Urothelium cell line (cell line): ENCODE measurements around the gene CDYL2.
"Not testable (repeated sequence)": the region's sequence is repeated elsewhere in the genome, so short reads cannot be mapped to it uniquely, and the experiment has no call there.

Experiments
- DNase-seq: peaks from one replicate; pipeline ENCODE4 v3.0.0; 2011; ENCODE audit warnings: low spot score, mixed read lengths
- FAIRE-seq: peaks from 2 replicates; lab custom pipeline; 2011; peaks lifted over from hg19 to GRCh38; lab: Jason Lieb, UNC

Gene CDYL2

GRCh38 chr16:80752541-80752940 lies 51.9 kb downstream of the CDYL2 start:
- DNase-seq (no peak), FAIRE-seq (no peak)

- DNase-seq, result no peak
- no peak for FAIRE-seq
Observed at GRCh38 chr16:80751167-80751566, 53.2 kb downstream of the CDYL2 start.

- FAIRE-seq (no peak), DNase-seq (no peak)
Observed at GRCh38 chr16:80746231-80746630, 58.2 kb downstream of the CDYL2 start.

GRCh38 chr16:80744856-80745255 lies 59.5 kb downstream of the CDYL2 start:
- no peak for FAIRE-seq
- DNase-seq, result no peak

GRCh38 chr16:80743772-80744171 lies 60.6 kb downstream of the CDYL2 start:
- no peak for FAIRE-seq
- no peak for DNase-seq

GRCh38 chr16:80743273-80743672 lies 61.1 kb downstream of the CDYL2 start:
- DNase-seq (no peak), FAIRE-seq (no peak)

DNA sequence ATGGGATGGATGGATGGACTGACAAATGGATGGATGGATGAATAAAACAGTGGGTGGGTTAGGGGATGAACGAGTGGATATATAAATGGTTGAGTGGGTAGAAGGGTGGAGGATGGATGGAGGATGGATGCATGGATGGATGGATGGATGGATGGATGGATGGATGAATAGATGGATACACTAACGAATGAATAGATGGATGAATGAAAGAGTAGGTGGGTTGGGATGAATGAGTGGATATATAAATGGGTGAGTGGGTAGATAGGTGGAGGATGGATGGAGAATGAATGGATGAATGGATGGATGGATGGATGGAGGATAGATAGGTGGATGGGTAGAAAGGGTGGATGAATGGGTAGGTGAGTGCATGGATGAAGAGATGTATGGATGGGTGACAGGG lies 62.1 kb downstream of the CDYL2 start:
- no peak for DNase-seq
- no peak for FAIRE-seq

GRCh38 chr16:80741724-80742123 lies 62.7 kb downstream of the CDYL2 start:
- no peak for FAIRE-seq

DNA sequence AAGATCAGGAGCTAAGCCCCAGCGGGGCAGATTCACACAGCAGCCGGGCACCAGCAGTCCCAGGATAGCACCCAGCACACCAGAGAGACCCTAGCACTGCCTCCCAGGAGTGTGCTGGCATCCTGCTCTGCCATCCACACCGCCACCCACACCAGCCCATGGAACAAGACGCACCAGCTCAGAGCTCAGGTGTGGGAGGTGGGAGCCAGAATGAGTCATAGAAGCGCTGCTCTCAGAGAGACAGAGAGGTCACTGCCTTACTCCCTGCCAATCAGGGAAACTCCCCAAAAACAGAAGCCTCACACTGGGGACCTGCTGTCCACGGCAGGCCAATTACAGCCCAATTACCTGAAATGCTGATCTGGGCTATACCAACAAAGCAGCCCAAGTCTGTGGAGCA lies 64.9 kb downstream of the CDYL2 start:
- FAIRE-seq, result peak; percentile 85
- DNase-seq, result peak; percentile 43

More at GRCh38 chr16:80741724-80742123, 62.7 kb downstream of the CDYL2 start:
- DNase-seq, result no peak

GRCh38 chr16:80738521-80738920 lies 65.9 kb downstream of the CDYL2 start:
- DNase-seq (no peak), FAIRE-seq (no peak)

- FAIRE-seq, result no peak
- DNase-seq, result no peak
Observed at GRCh38 chr16:80735846-80736245, 68.6 kb downstream of the CDYL2 start.

GRCh38 chr16:80733407-80733806 lies 71.0 kb downstream of the CDYL2 start:
- DNase-seq, result no peak
- no peak for FAIRE-seq

GRCh38 chr16:80731915-80732314 lies 72.5 kb downstream of the CDYL2 start:
- DNase-seq (no peak), FAIRE-seq (no peak)

- FAIRE-seq, DNase-seq: not testable (repeated sequence)
Observed at GRCh38 chr16:80727066-80727763, 77.2 kb downstream of the CDYL2 start.

DNA sequence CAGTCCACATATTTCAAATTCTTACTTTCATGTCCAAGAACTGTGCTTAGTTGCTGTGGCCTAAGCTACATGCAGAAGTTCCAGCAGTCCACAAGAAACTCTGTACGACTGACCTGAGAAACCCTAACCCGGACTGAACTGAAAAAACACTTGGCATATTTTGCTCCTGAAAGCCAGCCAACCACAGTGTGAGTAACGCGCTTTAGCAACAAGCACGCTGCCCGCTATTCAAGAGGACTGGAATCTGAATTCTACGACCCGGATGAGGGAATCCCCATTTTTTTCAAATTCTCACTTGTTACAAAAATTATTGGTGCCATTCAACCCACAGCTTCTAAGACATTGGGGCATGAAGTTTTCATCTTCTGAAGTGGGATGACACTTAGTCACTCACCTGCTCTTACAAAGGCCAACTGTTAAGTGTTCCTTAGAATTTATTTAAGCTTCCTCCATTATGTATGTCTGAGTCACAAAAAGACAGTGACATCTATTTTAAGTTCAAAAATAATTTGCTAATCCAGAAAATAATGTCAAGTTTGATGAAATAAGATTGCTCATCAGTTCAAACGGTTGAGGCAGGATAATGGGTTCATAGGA lies 78.7 kb downstream of the CDYL2 start:
- DNase-seq (no peak), FAIRE-seq (no peak)

DNA sequence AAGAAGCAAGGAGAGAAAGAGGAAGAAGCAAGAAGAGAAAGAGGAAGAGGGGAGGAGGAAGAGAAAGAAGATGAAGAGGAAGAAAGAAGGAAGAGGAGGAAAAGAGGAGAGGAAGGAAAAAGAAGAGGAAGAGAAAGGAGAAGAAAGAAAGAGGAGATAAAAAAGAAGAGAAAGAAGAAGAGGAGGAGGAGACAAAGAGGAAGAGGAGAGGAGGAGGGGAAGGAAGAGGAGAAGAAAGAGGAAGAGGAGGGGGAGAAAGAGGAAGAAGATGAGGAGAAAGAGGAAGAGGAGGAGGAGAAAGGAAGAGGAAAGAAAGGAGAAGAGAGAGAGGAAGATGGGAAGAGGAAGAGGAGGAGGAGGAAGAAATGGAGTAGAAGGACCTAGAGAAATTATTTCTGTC lies 80.4 kb downstream of the CDYL2 start:
- FAIRE-seq (no peak), DNase-seq (no peak)

DNA sequence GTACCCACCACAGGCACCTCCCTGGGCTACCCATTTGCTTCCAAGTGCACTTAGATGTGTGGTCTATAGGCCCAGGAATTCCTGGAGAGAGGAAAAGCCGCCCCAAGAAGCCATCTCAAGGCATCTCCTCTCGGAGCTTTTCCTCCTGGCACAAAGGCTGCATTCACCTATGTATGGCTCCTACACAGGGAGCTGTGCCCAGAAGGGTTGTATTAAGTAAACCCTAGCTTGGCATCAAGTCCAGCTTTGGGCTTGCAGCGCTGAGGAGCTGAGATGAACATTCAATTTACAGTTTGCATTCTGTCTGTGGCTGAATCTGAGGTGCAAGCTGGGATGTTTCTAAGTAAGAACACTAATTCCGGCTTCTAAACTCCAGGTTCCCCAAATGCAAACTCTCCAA lies 81.3 kb downstream of the CDYL2 start:
- FAIRE-seq, result no peak
- no peak for DNase-seq

GRCh38 chr16:80720804-80721371 lies 83.5 kb downstream of the CDYL2 start:
- DNase-seq, result no peak
- no peak for FAIRE-seq

DNA sequence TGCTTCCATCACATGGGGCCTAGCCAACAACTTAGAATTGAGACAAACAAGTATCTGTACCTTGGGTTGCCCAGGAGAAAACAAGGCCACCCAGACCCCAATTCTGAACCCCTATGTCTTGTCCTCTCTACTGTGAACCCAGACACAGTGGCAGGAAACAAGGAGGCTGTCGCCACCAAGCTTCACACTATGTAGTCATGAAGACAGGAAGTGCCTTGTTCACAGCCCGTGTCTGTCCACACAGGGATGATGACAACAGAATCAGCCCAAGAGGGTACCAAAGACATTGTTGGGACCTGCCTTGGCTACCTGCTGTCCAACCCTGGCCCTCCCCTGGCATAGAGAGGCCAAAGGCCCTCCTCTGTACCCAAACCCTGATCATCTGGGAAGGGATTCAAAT lies 84.8 kb downstream of the CDYL2 start:
- DNase-seq (no peak), FAIRE-seq (no peak)

DNA sequence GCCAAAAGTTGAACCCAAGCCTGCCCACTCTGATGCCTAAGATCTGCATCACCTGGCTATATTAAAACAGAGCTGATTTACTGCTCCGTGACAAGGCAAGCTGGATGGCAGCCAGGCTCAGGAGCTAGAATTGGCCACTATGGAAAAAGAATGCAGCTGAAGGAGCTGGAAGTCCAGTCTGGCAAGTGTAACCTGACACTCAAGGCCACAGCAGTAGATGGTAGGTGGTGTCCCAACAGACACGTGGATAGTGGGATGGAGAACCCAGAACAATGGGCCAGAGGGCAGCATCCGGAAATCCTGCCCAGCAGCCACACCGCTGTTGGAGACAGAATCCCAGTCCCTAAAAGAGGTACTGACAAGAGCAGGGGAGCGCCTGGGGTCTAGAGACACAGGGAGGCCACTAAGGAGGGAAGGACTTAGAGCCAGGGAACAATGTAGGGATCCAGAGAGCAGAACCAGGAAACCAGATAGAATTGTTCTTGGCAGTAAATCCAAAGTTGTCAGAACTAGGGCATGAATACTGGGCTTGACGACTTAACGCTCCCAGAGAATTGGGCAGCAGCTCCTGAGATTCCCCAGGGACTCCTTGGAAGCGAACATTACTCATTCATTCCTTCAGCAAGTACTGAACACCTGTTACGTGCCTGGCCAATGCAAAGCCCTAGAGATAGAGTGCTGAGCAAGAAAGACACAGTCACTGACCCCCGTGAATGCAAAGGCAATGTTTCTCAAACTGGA lies 85.7 kb downstream of the CDYL2 start:
- FAIRE-seq (no peak), DNase-seq (peak; percentile 73)

DNA sequence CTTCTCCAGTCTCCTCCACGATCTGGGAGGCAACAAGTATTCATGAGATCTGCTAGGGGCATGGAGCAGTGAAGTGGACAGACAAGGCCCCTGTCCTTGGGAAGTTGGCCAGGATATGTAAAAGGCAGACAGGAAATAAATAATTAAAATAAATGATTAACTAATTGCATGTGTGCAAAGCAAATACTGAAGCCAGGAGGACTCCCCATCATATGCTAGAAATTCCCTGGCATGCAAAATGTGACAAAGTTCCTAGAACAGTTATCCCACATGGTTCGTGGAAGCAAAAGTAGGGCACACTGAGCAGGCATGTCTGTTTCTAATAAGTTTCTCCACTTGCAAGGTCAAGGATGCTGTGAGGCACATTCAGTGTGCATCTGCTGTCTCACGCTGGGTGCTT lies 86.8 kb downstream of the CDYL2 start:
- DNase-seq, result no peak
- no peak for FAIRE-seq
